SH-SY5Y (cell line): ENCODE data around the gene FBXL22.

Experiments
- GATA2 ChIP-seq: IDR thresholded peaks from 2 replicates; pipeline ENCODE4 v1.6.1; 2011; ENCODE audit warnings: mild to moderate bottlenecking, low read depth, low read length
- GATA3 ChIP-seq: IDR thresholded peaks from 2 replicates; pipeline ENCODE4 v1.6.1; 2011; ENCODE audit warnings: low read depth, mild to moderate bottlenecking, low read length, moderate library complexity

- TF ChIP-seq GATA2: no peak
- TF ChIP-seq GATA3: no peak
Observed at GRCh38 chr15:63615935-63616334, 18.7 kb downstream of the FBXL22 start.
